Gastrocnemius medialis (tissue), 4 donors: ENCODE measurements around the gene C1orf56. TPM values are rescaled to one million over a fixed set of nuclear protein-coding genes. Genes with fewer than 3 reads are reported as not detected.
A peak's percentile ranks its signal among the peaks of the same experiment; 100 is the strongest.

ENCODE experiments used
- ATAC-seq, 2 donors: fragments of 150-250 bp; one replicate each; pipeline ENCODE4 v1.9.1; 2016
- DNase-seq, 2 donors: peaks; one replicate each; pipeline ENCODE4 v3.0.0-alpha.2; 2019
- H3K27ac ChIP-seq, 4 donors: fragments of 200-600 bp; sonication (generic); 1 replicate in 1 of 4; 2 replicates in 3 of 4; pipeline ENCODE4 v1.5.1; 2016 to 2018; ENCODE audit warnings: mild to moderate bottlenecking in 2 of 4, moderate library complexity in 1 of 4
- H3K27me3 ChIP-seq, 3 donors: fragments of 200-600 bp; sonication (generic) in 2 of 3; 1 replicate in 1 of 3; 2 replicates in 2 of 3; pipeline versions ENCODE4 v1.5.1 to v1.6.0; 2016 to 2019; ENCODE audit warnings: mild to moderate bottlenecking in 1 of 3, moderate library complexity in 1 of 3
- H3K36me3 ChIP-seq, 2 donors: fragments of 200-600 bp; sonication (generic) in 1 of 2; one replicate each; pipeline ENCODE4 v1.5.1; 2017 to 2018
- H3K4me1 ChIP-seq, 2 donors: fragments of 200-600 bp; sonication (generic) in 1 of 2; one replicate each; pipeline ENCODE4 v1.5.1; 2016 to 2017; ENCODE audit warnings: mild to moderate bottlenecking in 2 of 2
- H3K4me3 ChIP-seq, 4 donors: fragments of 200-600 bp; sonication (generic) in 3 of 4; 1 replicate in 1 of 4; 2 replicates in 3 of 4; pipeline ENCODE4 v1.5.1; 2016 to 2019; ENCODE audit warnings: mild to moderate bottlenecking in 2 of 4
- H3K9me3 ChIP-seq, 3 donors: fragments of 200-600 bp; sonication (generic) in 2 of 3; 1 replicate in 1 of 3; 2 replicates in 2 of 3; pipeline ENCODE4 v1.5.1; 2016 to 2019
- POLR2A ChIP-seq, 2 donors: fragments of 450-650 bp; IDR thresholded peaks; one replicate each; pipeline ENCODE4 v1.6.1; 2017; ENCODE audit warnings: antibody characterized with exemption in 2 of 2, mild to moderate bottlenecking in 2 of 2, moderate library complexity in 2 of 2
- in situ Hi-C, 4 donors: fragments of 200-750 bp; cut with MboI; loops; one replicate each; pipeline versions ENCODE4 v1.15.0 to v1.8.0; 2017; ENCODE audit warnings: low sequenced_read_pairs in 4 of 4
- intact Hi-C: fragments of 100-400 bp; cut with DNase I; formaldehyde crosslinking; loops from one replicate; pipeline ENCODE4 v1.15.1; 2023; ENCODE audit warnings: low total_unique reads
- total RNA-seq, 4 donors: library from RNA; depleted of rRNA; stranded (reverse); fragments of >200 nt; gene quantifications; one replicate each; pipeline versions ENCODE4 v1.1.0 to v1.2.3, GENCODE V29; 2016
- TF ChIP-seq, protein P1 (sequence below), 5 experiments: fragments of 450-650 bp in 3 of 5; fragments of 200-600 bp in 2 of 5; sonication (generic) in 2 of 5; IDR thresholded peaks in 4 of 5; conservative IDR thresholded peaks in 1 of 5; 1 replicate in 4 of 5; 2 replicates in 1 of 5; pipeline ENCODE4 v1.5.1; 2016 to 2019; ENCODE audit warnings: antibody characterized with exemption in 5 of 5, mild to moderate bottlenecking in 3 of 5, moderate library complexity in 3 of 5

Gene C1orf56
- total RNA-seq, 4 donors from 2014 or later = 6.2 to 16.2 (median 12.4) TPM

DNA sequence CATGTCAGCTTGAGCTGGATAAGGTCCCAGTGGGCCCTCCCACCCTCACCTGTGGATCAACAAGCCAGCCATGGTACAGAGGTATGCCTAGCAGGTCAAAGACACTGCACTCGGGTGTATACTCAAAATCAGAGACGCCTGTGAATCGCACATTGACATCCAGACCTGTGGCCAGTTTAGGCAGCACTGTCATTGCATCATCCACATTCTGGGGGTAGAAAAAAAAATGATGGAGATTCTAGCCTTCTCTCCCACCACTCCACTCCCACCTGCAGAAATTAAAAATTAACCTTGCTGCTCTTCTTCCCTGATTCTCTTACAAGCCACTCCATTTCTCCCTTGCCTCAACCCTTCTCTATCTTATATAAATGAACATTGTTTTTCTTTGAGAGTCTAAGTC lies 47.1 kb upstream of the C1orf56 start:
- H3K36me3 ChIP-seq = peaks cover 0 to 57% of the 10 kb centered on the region in 2 donors
- TF ChIP-seq, protein P1, sequence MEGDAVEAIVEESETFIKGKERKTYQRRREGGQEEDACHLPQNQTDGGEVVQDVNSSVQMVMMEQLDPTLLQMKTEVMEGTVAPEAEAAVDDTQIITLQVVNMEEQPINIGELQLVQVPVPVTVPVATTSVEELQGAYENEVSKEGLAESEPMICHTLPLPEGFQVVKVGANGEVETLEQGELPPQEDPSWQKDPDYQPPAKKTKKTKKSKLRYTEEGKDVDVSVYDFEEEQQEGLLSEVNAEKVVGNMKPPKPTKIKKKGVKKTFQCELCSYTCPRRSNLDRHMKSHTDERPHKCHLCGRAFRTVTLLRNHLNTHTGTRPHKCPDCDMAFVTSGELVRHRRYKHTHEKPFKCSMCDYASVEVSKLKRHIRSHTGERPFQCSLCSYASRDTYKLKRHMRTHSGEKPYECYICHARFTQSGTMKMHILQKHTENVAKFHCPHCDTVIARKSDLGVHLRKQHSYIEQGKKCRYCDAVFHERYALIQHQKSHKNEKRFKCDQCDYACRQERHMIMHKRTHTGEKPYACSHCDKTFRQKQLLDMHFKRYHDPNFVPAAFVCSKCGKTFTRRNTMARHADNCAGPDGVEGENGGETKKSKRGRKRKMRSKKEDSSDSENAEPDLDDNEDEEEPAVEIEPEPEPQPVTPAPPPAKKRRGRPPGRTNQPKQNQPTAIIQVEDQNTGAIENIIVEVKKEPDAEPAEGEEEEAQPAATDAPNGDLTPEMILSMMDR (IDR thresholded peaks at IDR 0.05 in 4 of 5, conservative IDR thresholded peaks at IDR 0.05 in 1 of 5) = no peak
- no peak for TF ChIP-seq POLR2A (IDR thresholded peaks at IDR 0.05)

DNA sequence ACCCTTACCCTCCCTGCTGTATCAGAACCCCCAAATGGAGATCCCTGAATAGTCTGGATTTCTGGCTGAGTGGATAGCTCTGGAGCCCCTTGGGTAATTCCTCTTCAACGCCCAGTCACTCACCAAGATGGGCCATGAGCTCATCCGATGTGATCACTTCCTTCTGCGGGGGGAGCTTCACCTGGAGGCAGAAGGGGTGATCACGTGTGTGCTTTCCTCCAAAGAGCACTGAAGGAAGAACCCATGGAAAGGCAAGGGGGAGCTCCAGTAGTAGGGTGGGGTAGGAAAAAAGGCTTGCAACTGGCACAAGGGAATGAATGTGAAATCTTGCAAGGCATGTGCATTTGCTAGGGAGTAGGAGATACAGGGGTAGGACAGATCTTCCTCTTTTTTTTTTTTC lies 45.9 kb upstream of the C1orf56 start:
- TF ChIP-seq POLR2A (IDR thresholded peaks at IDR 0.05) = no peak
- TF ChIP-seq, protein P1 (IDR thresholded peaks at IDR 0.05 in 4 of 5, conservative IDR thresholded peaks at IDR 0.05 in 1 of 5) = no peak
- H3K27me3 ChIP-seq = no peaks in the 10 kb centered on the region
- ATAC-seq (no peak), DNase-seq (no peak)
- in situ Hi-C loops (no loop called here), intact Hi-C loops (loop anchor here (5.0 to 10.0 kb wide), 2 partner anchors 124 to 253 kb away; partner anchors contain the start of genes ARNT and PSMD4)
- H3K36me3 ChIP-seq = peaks cover 0 to 57% of the 10 kb centered on the region in 2 donors
- H3K4me1 ChIP-seq = peaks cover 36 to 40% of the 10 kb centered on the region in 2 donors
- no peak overlapping the region for H3K4me3 ChIP-seq
- no peaks in the 10 kb centered on the region for H3K9me3 ChIP-seq
- no peak overlapping the region for H3K27ac ChIP-seq

More for the DNA sequence above, 47.1 kb upstream of the C1orf56 start:
- Histone ChIP-seq H3K4me1 (peaks cover 34 to 38% of the 10 kb centered on the region in 2 donors), H3K27me3 (no peaks in the 10 kb centered on the region), H3K27ac (no peak overlapping the region), H3K9me3 (no peaks in the 10 kb centered on the region), H3K4me3 (no peak overlapping the region)
- no peak for ATAC-seq
- intact Hi-C loops (loop anchor here (5.0 to 10.0 kb wide), 2 partner anchors 123 to 254 kb away; partner anchors contain the start of genes ARNT and PSMD4), in situ Hi-C loops (no loop called here)
- no peak for DNase-seq

GRCh38 chr1:151002051-151002450 lies 45.5 kb upstream of the C1orf56 start:
- TF ChIP-seq, protein P1 (IDR thresholded peaks at IDR 0.05 in 4 of 5, conservative IDR thresholded peaks at IDR 0.05 in 1 of 5) = no peak
- TF ChIP-seq POLR2A (IDR thresholded peaks at IDR 0.05) = no peak

DNA sequence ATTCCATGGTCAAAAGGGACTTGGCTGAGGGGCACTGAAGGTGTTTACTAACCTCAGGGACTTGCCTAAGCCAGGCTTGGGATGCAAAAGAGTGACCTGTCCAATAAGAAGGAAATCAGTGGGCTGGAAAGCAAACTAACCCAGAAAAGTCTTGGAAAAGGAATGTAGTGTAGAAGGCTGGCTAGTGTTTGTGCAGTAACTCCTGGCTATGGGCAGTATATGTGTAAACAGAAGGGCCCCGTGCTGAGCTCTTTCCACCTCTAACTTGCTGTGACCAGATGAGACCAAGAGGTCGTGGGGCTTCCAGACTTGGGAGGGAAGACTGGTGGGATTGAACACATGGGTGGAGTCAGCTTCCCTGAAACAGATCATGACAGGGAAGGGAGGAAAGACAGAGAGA lies 44.9 kb upstream of the C1orf56 start:
- ATAC-seq (no peak), DNase-seq (no peak)
- in situ Hi-C loops = no loop called here
- H3K36me3 ChIP-seq = peaks cover 0 to 49% of the 10 kb centered on the region in 2 donors
- peaks cover 45 to 49% of the 10 kb centered on the region in 2 donors for H3K4me1 ChIP-seq
- no peaks in the 10 kb centered on the region for H3K9me3 ChIP-seq
- H3K27me3 ChIP-seq = no peaks in the 10 kb centered on the region
- no peak overlapping the region for H3K4me3 ChIP-seq
- intact Hi-C loops = loop anchor here (5.0 to 10.0 kb wide), 2 partner anchors 125 to 252 kb away; partner anchors contain the start of genes ARNT and PSMD4
- H3K27ac ChIP-seq = peak overlapping the region in 2 of 4 donors; percentile 2 to 36
- TF ChIP-seq POLR2A (IDR thresholded peaks at IDR 0.05) = no peak
- TF ChIP-seq, protein P1 (IDR thresholded peaks at IDR 0.05 in 4 of 5, conservative IDR thresholded peaks at IDR 0.05 in 1 of 5) = no peak

More at GRCh38 chr1:151002051-151002450, 45.5 kb upstream of the C1orf56 start:
- Histone ChIP-seq H3K27ac (no peak overlapping the region), H3K36me3 (peaks cover 0 to 54% of the 10 kb centered on the region in 2 donors), H3K4me1 (peaks cover 39 to 43% of the 10 kb centered on the region in 2 donors), H3K9me3 (no peaks in the 10 kb centered on the region), H3K4me3 (no peak overlapping the region), H3K27me3 (no peaks in the 10 kb centered on the region)
- ATAC-seq = no peak
- in situ Hi-C loops (no loop called here), intact Hi-C loops (loop anchor here (5.0 to 10.0 kb wide), 2 partner anchors 125 to 253 kb away; partner anchors contain the start of genes ARNT and PSMD4)
- DNase-seq = no peak
